AG09319 (cell line): Measurements from ENCODE around the gene SFMBT2.

Experiments
- DNase-seq: peaks from one replicate; pipeline ENCODE4 v3.0.0-alpha.2; 2010; ENCODE audit warnings: low read depth; ENCODE audit errors: extremely low read depth
- CTCF ChIP-seq: IDR thresholded peaks from 2 replicates; pipeline ENCODE4 v1.5.1; 2011; ENCODE audit warnings: low read depth, mild to moderate bottlenecking, inconsistent platforms, low read length, moderate library complexity

The SFMBT2 gene

DNA sequence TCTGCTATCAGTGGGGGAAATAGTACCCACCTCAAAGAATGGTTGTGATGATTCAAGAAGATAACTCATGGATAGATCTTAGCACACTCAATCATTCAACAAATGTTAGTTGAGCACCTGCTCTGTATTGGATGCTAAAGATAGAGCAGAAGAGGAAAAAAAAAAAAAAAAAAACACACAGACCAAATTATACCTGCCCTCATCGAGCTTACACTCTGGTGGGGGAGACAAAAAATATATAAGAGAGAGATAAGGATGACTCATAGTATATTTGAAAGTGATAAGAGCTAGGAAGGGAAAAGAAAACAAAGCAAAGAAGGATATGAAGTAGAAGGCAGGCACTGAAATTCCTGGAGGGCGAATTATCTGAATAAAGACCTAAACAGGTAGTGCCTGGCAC lies 258.5 kb downstream of the SFMBT2 start:
- no peak for DNase-seq
- no peak for TF ChIP-seq CTCF

DNA sequence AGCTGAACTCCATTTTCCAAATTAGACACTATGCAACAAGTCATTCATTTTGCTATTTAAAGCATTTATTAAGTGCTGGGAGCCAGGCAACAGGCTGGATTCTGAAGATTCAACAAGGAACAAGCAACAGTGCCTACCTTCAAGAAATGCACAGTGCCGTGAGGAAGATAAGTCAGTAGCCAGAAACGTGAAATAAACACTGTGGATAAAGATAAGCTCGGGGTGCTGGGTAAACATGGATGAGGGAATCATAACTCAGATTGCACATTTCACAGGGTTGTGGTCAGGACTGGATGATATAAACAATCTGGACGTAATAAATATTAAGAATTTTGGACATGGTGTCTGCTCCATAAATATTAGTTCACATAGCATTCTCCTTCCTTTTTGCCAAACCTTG lies 259.3 kb downstream of the SFMBT2 start:
- DNase-seq, result no peak
- TF ChIP-seq CTCF, result no peak

DNA sequence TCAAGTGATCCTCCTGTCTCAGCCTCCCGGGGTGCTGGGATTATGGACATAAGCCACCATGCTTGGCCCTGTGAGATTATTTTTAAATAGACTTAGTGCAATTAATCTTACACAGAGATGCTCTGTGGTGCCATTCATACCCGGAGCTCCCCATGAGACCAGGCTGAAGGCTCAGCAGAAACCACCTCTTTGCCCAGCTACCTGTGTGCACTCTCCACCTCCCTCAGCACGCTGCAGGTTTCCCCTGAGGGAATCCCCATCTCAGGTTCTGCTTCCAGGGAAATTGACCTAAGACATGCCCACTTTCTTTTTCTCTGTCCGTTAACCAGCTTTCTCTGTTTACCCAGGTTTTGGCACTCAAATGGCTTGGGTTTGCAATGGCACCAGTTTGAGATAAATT lies 260.5 kb downstream of the SFMBT2 start:
- TF ChIP-seq CTCF, result no peak
- DNase-seq, result no peak

DNA sequence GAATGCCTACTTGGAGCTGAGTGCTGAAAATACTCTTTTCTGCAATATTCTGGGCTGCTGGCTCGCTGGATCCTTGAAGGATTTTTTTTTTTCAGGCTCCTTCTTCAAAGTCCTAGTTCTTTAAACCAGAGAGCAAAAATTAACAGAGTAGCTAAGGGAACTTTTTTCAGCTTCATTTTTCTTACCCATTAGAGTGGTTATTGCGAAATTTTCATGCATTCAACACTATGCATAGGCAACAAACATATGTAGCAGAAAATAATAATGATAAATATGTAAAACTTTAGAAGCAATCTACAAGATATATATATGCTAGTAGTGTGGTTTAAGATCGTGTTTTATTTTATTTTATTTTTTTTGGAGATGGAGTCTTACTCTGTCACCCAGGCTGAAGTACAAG lies 264.6 kb downstream of the SFMBT2 start:
- DNase-seq, result no peak
- no peak for TF ChIP-seq CTCF

GRCh38 chr10:7136016-7136415 lies 274.8 kb downstream of the SFMBT2 start:
- DNase-seq, result no peak
- TF ChIP-seq CTCF, result no peak

- no peak for TF ChIP-seq CTCF
- DNase-seq, result no peak
Measured at GRCh38 chr10:7135188-7135587, 275.6 kb downstream of the SFMBT2 start.

- no peak for DNase-seq
- TF ChIP-seq CTCF, result no peak
Measured at GRCh38 chr10:7134448-7134847, 276.4 kb downstream of the SFMBT2 start.
